Dermis blood vessel endothelial cell (primary cell): ENCODE data around the gene MYO1A. TPM values are rescaled to one million over a fixed set of nuclear protein-coding genes. Genes with fewer than 3 reads are reported as not detected.

ENCODE experiments used
- DNase-seq: peaks from one replicate; pipeline ENCODE4 v3.0.0; 2010
- total RNA-seq: library from RNA; depleted of rRNA; stranded (reverse); fragments of >200 nt; gene quantifications from 2 replicates; pipeline ENCODE4 v1.2.3, GENCODE V29; 2014

MYO1A gene
- total RNA-seq, 1 donor from 2014 or later, result not detected

DNA sequence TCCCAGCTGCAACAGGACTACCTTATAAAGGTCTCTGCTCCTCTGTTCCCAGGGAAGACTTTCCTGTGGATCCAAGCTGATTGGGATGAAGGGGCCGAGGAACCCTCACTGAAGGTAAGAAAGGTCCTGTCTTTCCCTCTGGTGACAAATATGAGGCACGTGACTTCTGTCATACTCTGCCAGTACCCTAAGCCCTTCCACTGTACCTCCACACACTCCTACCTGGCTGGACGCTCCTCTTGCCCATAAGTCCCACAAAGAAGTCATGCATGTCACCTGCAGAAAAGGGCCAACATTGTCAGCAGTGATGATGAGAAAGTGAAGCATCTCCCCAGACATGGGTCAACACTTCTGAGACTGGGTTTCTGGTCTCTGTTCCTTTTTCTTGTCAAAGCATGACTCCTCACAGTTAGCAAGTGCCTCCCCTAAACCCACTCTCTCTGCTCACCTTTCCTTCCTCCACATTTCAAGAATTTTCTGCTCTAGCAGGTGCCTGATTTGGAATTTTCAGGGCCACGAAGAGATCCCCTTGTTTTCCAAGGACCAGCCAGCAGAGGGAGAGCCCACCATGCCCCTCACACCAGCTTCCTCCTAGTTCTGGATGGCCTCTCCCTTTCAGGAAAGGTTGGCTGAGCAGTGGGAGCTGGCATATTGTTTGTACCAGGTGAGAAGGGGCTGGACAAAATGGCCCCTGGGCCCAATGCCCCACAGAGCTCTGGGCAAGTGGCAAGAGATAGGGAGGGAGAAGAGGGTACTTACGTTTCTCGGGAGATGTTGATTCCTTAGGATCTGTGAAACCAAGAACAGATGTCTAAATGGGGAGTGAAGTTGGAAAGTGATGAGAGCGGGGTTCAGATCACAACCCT lies 37.1 kb downstream of the MYO1A start:
- no peak for DNase-seq

DNA sequence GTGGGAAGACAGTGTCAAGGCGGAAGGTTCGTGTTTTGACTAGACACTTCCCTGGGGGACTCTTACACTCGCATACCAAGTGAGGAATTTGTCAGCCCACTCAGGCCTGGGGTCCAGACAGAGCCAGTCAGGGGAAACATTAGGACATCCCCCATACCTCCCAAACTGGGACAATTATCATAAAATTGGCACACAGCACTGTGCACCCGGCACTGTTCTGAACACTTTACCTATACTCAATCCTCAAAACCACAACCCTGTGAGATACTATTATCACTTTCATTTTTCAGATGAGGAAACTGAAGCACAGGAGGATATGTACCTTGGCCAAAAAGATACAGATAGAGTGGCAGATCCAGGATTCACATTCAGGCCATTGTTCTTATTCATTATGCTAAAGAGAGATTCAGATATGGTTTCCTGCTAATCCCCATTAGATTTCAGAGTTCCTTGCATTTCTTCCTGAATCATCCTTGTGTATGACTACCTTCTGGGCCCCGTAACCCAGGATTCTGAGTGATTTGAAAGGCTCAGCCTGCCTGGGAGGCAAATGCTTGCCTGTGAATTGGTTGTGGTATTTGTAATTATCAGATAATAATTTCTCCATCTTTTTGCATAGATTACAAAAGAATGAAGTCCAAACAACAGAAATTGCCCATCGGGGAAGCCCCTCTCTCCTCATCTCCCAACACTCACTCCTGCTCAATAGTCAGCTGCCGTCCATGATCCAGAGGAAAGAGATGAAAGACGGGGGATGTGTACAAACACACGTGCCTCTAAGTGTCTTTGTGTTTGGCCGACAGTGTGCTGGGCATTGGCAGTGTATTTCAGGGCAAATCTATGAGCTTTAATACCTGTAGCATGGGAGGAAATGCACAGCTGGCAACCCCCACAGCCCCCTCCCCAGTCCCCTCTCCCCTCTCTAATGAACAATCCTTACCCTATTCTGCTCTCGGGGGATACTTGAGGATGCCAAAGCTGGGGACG lies 38.2 kb downstream of the MYO1A start:
- no peak for DNase-seq

DNA sequence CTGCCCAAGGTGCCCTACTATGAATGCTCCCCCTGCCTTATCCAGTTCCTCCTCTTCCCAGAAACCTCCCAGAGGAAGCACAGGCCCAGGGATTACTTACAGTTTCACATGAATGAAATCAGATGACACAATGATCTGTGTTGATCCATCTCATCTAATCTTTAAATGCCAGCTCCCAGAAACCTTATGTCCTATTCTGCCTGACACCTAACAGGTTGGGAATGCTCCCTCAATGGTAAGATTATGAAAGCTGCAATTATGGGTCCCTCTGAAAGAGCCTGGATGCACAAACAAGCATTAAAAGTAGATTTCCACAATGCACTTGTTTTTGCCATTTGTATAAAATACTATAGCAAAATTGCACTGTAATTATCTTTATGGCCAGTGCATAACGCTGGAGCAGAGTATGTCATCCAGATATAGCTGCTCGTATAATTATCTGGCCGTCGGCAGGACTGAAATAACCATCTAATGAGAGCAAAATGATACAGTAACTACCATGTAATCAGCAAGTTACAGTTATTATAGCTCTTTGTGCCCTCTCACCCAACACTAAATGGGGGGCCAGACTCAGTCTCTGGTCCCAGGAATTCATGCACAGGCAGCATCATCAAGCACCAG lies 39.2 kb downstream of the MYO1A start:
- DNase-seq, result no peak

DNA sequence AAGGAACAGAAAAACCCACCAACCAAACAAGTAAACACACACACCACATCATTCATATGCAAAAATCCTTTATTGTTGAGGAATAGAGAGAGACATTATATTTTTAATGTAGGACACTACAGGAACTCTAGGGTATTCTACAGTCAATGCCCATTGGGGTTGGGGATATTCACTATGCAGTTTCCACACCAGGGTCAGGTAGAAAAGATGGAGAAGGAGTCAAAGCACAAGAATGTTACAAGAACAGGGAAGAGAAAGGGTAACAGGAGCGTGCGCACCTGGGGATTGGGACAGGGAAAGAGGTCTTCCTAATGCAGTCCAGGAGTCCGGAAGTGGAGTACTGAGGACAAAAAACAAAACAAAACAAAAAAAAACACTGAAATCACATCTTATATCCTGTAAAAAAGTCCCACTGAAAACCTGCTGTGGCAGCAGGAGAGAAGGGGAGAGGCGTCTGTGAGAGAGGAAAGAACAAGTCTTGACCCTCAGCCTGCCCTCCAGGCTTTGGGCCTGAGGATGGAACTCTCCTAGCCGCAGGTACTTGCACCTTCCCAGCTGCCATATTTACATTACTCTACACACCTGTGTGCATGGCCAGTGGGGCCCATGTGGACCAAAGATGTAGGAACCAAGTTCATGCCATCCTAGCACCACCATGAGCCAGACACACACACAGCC lies 39.8 kb downstream of the MYO1A start:
- no peak for DNase-seq

DNA sequence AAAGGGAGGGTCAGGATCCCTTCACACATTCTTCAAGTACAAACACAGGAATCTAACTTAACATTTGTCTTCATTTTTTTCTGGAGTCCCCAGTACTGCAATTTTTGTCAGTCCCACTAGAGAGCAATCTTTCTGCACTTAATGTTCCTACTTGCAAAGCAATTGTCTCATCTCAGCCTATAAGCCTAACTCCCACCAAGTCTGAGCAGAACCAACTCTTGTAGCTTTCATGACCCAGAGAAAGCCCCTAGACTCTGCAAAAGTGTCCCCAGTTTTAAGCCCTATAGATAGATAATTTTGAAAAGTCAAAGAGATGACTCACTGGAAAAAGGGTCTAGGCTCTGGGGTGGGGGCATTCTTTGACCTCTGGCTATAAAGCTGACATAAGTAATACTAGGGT lies 41.8 kb downstream of the MYO1A start:
- peak; percentile 79 for DNase-seq

DNA sequence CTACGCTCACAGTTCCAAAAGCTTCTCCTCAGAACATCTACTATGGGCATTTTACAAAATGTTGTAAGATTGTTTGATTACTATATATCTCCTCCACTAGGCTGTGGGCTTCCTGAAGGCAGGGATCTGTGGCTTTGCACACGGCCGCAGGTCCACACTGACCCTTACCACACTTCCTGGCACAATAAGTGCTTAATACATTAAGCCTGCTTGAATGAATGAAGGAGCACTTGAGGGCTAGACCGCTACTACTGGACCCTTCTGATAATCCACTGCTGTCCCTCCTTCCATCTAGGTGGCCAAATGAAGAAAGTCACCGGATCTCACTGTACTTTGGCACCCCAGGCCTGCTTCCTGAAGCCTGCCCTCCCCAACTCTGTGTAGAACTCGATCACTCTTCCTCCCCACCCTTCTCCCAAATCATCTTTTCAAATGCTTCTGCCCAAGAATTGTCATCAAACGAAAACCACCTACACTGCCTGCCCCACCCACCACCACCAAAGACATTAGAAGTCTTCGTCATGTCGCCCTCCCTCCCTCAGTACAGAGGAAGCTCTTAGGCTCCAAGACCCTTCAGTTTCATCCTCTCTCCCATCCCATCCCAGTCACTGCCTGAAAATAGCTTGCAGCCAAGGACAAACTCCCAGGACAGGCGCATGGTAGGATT lies 43.0 kb downstream of the MYO1A start:
- no peak for DNase-seq

DNA sequence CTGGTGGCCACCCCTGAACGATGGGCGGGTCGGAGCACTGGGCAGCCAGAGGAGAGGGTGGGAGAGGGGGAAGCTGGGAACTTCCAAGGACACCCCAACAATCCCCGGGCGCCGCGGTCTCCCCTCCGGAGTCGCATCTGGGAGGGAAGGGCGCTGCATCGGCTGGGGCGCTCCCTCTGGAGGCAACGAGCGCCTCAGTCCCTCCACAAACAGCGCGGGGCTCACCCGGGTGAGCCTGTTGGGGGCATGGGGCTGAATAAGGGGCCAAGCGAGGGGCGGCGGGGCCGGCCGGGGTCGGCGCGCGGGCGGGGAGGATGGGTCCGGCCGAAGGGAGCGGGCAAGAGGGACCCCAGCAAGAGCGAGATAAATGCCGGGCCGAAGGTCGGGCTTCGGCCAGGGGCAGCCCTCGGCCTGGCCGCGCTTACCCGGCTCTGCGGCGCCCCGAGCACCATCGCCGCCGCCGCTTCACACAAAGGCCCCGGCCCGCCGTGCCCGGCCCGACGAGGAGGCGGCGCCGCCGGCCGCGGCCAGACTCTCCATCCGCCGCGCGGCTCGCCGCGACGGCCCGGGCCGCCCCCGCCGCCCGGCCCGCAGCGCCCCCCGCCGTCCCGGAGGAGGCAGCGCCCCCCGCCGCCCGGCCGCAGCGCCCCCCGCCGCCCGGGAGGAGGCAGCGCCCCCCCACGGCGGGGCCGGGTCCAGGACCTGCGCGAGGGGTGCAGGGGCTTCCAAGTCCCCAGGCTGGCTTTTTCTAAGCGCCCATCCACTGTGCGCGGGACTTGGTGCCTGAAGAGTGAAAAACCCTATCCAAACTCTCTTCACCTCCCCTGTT lies 43.7 kb downstream of the MYO1A start, which contains the start of gene ZBTB39:
Gene ZBTB39 (minus strand): TSS at position 567 of the 829 bp plus-strand sequence. CDS start 1,629 bp downstream, outside the sequence.
- peak; percentile 67 for DNase-seq

DNA sequence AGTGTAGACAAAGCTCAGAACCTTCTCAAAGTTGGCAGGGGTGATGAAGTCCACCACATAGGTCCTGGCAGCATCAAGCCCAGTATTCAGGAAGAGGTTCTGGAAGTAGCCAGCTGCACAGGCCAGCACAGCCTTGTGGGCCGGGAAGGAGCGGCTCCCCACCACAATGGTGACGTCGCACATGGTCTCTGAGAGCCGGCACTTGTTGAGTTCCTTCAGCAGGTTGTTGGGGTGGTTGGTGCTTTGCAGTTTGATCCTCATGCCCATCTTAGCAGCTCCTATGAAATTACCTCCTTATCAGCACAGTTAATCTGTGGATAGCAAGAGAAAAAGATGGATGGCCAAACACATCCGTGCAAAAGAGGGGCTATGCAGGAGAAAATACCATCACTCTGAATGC lies 45.3 kb downstream of the MYO1A start:
- no peak for DNase-seq

DNA sequence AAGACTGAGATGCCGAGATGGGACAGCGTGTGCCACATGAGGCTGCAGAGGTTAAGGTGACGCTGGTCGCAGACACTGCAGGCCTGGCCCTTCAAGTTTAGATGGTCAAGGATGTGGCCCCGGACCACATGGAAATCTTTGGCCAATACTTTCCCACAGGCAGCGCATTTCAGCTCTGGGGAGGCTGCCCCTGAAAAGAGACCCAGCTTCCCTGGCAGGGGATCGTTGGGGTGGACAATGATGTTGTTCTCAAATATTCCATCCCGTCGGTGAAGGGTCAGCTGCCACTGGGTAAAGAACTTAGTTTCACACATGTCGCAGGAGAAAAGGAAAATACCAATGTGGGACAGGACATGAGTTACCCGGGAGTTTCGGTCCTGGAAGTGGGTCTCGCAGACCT lies 46.5 kb downstream of the MYO1A start:
- DNase-seq, result no peak

DNA sequence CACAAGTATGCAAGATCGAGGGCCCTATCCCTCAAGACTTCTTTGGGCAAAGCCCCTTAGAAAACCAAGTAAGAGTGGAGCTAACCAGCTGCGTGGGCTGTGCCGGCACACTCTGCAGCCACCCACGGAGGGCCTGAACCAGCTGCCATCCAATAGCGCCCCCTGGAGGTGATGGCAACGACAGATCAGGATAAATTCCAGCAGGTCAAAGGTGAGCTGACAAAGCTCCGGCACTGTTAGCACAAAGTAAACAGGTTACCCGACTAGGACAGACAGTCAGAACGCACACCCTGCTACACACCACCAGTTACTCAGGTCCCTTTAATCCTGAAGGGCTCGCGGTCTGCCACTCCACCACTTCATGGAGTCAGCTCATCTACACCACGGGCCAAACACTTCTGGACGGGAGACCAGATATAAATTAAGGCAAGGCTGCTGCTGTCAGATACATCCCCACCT lies 48.5 kb downstream of the MYO1A start:
- peak; percentile 86 for DNase-seq

DNA sequence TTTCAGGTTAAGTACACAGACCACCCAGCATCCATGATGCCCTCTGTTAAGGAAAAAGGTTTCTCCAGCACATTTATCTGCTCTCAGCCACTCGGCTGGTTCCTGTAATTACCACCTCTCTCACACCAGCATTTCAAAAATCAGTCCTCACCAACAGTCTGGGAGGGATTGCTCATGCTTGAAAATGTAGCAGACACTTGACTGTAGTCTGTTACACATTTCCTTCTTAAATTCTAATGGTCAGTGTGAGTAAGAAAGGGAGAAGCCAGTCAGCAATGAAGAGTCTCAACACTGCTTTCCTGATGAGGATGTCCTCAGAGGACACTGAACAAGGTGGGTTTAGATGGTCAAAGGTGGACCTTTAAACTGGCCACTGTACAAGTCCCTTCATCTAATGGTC lies 49.5 kb downstream of the MYO1A start:
- DNase-seq, result no peak

DNA sequence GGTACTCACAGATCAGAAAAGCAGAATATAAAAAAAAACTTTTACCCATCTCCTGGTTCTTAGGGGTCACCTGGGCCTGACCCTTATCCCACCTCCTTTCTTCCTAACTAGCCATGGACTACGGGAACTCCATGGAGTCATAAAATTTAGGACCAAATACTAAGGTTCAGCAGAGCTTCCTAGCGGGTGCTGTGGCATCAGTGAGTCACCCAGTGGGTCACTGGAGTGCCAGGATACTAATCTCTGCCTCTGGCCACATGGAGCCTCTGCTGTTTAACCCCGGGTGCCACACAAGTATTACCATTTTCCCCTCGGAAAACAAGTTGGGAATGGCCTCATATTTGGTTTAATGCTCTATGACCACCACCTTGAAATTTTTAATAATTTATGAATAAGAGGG lies 50.5 kb downstream of the MYO1A start:
- DNase-seq, result no peak

DNA sequence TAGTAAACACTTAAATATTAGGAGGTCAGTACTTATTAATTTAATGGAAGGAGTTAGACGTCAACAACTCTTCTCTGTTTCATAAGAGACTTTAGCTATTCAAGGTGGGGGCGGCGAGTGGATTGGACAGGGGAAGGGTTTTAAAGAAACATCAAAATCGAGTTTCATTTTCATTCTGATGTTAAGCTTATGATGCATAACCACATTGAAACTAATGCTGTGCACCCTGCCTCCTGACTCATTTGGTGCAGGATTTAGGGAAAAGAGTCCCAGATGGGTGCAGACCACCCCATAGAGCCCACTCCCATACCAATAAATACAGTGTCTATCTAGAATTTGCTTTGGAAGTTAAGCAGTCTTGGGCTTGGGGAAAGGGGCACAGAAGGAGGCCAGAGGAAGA lies 50.9 kb downstream of the MYO1A start:
- no peak for DNase-seq

DNA sequence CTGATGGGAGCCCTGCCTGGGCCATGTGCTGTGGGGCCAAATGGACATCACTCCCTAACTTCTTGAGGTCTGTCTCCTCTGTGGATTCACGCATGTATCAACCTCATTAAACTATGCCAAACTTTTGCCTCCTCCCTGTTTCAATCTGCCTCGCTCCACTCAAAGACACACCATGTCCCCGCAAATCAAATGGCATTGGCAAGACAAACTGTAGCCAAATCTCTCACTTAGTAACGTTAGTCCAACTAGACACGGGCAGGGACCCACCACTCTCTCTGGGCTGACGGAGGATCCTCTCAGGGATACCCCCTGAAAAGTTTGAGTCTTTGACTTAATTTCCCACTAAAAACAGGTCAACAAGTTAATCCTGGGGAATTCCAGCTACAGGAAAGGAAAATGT lies 51.6 kb downstream of the MYO1A start:
- DNase-seq, result no peak

DNA sequence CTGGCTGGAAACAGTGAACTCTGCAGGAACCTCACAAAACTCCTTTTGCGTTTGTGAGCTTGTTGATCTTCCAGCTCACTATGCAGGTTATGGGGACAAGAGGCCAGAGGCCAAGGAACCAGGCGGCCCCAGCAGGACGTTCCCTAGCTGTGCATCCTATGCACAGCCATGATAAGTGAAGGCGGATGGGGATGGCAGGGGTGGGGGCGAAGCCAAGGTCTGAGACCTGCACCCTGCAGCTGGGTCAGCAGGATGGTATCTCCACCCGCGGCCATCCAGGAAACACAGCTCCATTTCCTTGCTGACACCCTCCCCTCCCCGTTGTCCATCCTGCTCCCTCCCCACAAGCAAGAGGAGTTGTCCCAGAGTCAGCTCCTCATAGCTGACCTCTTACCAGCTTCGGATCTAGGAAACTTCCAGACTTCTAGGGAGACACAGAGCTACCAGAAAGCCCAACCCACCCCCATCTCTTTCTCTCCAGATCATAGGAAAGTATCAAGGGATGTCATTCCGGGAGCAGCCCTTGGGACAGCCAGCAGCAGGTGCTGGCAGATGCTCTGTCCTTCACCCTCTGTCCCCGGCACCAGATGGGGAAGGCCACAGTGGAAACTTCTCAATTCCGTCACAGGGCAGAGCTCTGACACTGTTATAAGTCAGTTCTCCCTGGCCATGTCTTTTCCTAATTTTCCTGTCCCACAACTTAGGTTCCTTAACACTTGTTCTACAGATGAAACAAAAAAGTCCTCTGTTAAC lies 53.0 kb downstream of the MYO1A start:
- peak; percentile 10 for DNase-seq

DNA sequence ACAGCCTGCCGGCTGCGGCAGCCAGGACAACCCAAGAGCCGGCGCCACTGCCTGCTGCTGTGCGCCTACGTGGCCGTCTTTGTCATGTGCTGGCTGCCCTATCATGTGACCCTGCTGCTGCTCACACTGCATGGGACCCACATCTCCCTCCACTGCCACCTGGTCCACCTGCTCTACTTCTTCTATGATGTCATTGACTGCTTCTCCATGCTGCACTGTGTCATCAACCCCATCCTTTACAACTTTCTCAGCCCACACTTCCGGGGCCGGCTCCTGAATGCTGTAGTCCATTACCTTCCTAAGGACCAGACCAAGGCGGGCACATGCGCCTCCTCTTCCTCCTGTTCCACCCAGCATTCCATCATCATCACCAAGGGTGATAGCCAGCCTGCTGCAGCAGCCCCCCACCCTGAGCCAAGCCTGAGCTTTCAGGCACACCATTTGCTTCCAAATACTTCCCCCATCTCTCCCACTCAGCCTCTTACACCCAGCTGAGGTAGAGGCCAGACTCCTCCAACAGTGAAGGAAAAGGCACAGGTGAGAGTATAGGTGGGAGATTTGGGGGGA lies 53.9 kb downstream of the MYO1A start:
- DNase-seq, result no peak

DNA sequence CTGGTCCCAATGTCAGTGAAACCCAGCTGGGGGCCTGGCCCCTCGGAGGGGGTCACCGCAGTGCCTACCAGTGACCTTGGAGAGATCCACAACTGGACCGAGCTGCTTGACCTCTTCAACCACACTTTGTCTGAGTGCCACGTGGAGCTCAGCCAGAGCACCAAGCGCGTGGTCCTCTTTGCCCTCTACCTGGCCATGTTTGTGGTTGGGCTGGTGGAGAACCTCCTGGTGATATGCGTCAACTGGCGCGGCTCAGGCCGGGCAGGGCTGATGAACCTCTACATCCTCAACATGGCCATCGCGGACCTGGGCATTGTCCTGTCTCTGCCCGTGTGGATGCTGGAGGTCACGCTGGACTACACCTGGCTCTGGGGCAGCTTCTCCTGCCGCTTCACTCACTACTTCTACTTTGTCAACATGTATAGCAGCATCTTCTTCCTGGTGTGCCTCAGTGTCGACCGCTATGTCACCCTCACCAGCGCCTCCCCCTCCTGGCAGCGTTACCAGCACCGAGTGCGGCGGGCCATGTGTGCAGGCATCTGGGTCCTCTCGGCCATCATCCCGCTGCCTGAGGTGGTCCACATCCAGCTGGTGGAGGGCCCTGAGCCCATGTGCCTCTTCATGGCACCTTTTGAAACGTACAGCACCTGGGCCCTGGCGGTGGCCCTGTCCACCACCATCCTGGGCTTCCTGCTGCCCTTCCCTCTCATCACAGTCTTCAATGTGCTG lies 54.6 kb downstream of the MYO1A start:
- DNase-seq, result no peak

DNA sequence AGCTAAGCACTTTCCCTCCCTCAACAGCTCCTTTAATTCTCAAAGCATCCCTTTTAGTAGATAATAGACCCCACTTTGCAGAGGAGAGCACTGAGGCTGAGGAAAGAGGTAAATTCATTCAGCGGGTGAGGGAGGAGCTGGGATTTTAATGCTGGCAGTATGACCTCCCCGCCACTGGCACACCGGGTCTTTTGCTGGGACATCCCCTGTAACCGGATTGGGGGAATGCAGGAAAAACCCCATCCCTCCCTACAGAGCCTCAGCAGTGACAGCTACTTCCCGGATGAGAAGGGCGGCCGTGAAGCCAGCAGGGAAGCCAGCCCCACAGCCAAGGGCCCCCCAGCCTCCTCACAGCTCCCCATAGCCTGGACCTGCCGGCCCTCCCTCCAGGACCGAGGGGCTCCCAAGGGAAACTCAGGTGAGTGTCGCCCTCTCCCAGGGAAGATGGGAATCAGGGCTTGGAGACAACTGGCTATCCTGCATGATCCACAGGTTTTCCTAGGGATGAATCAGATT lies 55.6 kb downstream of the MYO1A start:
- DNase-seq, result no peak

DNA sequence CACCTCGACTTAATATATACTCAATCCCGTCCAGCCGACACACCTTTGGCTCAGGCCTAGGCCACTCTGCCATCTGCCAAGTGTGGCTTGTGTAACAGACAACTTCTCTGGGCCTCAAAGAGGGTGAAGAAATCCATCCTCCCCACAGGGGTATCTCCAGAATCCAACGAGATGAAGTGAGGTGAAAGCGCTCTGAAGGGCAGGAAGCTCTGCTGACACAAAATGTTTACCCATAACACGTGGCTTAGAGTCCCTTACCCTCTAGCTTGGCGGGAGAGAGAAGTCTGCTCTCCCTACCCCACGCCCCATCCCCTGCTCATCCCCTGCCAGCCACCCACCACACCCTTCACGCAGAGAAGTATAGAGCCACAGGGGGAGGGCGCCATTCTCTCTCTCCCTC lies 56.6 kb downstream of the MYO1A start:
- no peak for DNase-seq
